HG03175 (cell line): ENCODE results near the gene MTHFSD.

Experiments
- ATAC-seq: cut with Tn5 transposase; IDR thresholded peaks from one replicate; pipeline ENCODE4 v1.9.1; 2021; ENCODE audit warnings: mild to moderate bottlenecking, moderate library complexity; ENCODE audit not compliant: unreplicated experiment

Gene MTHFSD

DNA sequence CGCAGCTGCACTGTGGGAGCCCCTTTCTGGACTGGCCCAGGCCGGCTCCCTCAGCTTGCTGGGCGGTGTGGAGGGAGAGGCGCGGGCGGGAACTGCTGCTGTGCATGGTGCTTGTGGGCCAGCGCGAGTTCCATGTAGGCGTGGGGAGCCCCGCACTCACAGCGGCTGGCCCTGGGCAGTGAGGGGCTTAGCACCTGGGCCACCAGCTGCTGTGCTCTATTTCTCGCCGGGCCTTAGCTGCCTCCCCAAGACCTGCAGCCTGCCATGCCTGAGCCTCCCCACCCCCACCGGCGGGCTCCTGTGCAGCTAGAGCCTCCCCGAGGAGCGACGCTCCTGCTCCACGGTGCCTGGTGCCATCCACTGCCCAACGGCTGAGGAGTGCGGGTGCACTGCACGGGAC lies 1.7 kb downstream of the MTHFSD start:
- ATAC-seq = no peak

DNA sequence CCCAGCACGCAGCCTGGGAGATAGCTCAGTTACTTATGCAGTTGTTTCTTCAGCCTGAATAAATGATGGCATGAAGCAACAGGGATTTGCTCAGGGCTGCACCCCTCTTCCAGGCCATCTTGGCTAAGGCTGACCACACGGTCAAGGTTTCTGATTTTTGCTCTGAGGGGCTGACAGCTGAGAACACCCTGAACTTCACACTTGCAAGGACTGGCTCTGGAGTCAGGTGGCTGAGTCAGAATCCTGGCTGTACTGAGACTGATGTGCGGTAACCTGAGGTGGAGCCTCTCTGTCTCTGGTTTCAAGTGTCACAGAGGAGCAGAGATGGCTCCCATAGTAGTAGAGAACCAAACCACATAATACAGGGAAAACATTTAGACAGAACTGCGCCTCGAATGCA lies 4.8 kb downstream of the MTHFSD start:
- no peak for ATAC-seq

DNA sequence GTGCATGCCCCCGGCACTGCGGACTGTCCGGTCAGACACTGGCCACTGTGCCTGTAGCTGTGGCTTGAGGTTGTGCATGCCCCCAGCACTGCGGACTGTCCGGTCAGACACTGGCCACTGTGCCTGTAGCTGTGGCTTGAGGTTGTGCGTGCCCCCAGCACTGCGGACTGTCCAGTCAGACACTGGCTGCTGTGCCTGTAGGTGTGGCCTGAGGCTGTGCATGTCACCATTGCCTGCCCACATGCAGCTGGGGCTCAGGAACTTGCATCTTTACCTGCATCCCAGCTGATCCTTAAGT lies 5.2 kb downstream of the MTHFSD start:
- no peak for ATAC-seq

DNA sequence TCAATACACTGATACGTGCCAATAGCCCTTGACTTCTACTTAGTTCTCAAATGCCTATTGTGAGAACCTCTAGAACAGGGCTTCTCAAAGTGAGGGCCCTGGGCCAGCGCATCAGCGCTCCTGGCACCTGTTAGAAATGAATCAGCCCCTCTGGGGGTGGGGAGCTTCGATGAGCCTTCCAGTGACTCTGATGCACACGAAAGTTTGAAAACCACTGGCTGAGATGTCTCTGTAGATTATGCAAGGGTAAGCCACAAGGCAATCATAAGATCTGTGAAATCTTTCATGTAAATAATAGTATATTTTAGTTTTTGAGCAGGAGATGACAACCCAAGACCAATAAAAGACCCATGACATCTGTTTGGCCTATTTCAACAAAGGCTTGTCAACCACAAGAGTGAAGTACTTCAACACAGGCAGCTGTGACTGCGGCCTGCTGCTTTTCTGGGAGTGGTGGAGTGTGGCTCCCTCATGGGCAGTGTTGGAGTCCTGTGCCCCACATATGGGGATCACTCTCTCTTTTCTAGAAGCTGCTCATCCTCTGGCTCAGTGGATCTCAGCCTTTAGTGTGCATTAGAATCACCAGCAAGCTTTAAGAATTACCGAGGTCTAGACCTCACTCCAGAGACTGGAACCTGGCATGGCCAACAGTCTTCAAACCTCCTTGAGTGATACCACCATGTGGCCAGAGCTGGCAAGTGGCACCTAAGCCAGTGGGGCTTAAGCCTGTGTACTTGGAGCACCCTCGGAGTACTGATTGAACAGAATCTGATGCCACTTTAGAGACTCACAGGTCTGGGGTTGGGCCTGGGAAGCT lies 5.8 kb downstream of the MTHFSD start:
- ATAC-seq = no peak

DNA sequence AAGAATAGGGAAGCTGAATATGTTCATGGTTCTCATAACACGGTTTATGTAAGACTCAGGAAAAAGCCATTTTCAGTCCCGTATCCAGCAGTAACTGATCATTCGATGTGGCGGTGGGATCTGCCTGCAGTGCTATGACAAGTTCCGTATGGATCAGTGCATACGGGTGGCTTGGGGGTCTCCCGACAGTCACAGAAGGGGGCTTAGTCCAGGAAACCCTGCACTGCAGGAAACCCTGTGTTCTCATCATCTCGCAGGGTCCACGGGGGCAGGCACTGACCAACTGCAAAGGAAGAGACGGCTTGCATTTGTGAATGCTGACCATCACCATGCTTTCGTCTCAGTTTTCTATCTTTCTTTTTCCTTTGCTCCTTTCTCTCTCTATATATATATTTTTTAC lies 7.7 kb downstream of the MTHFSD start:
- no peak for ATAC-seq

DNA sequence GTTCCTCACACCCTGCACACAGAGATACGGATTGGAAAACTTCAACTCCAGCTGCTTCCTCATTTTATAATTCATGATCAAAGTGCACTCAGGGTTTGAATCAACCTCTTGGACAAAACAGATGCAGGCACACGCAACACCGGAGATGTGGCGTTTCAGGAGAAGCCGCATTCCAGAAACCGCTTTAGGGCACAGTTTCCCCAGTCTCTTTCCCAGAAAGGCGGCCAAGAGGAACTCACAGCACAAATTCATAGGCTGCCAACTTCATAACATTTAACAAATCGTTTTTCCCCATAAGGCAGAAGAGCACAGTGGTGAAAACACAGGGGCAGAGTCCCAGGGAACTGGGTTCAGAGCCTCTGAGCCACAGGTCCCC lies 8.4 kb downstream of the MTHFSD start:
- ATAC-seq = no peak

DNA sequence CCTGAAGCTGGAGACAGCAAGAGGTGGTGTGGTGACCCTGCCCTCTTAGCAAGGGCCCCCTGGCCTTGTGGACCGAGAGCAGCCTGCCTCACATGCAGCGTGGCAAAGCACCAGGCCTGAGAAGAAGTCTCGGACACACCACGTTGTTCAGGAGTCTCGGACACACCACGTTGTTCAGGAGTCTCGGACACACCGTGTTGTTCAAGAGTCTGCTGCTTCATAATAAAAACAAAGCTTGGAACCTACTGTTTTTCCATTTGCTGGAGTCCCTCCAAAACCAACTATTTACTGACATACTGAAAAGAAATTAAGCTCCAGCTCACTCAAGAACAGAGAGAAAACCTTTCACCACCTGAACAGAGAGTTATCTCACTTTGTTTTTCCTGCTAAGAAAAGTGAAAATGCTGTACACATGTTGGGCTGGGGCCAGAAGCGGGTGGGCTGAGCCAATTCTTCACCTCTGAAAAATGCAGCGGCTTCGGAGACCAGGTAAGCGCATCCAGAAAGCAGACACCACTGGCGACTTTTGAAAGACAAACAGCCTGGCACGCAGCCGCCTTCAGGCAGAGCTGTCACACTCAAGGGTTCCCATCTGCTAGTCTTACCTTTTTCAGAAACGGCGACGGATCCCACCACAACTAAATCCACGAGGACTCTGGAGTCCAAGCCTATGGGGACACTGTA lies 8.9 kb downstream of the MTHFSD start:
- no peak for ATAC-seq

DNA sequence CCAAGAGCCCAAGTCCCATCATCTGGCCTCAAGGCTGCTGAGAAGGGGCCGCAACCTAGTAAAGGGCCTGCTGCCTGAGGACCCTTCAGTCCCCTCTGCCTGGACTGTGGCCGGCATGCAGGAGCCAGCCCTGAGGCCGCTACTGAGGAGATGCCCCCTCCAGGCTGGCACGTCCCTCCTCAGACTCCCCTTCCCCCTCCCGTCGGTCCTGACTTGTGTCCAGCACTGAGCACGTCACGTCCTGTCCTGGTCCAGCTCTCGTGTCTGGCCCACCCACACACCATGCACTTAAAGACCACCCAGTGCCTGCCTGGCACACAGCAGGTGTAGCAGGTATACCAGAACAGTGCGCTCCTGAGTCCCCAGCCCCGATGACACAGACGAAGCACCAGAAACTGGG lies 9.6 kb downstream of the MTHFSD start:
- ATAC-seq = no peak

DNA sequence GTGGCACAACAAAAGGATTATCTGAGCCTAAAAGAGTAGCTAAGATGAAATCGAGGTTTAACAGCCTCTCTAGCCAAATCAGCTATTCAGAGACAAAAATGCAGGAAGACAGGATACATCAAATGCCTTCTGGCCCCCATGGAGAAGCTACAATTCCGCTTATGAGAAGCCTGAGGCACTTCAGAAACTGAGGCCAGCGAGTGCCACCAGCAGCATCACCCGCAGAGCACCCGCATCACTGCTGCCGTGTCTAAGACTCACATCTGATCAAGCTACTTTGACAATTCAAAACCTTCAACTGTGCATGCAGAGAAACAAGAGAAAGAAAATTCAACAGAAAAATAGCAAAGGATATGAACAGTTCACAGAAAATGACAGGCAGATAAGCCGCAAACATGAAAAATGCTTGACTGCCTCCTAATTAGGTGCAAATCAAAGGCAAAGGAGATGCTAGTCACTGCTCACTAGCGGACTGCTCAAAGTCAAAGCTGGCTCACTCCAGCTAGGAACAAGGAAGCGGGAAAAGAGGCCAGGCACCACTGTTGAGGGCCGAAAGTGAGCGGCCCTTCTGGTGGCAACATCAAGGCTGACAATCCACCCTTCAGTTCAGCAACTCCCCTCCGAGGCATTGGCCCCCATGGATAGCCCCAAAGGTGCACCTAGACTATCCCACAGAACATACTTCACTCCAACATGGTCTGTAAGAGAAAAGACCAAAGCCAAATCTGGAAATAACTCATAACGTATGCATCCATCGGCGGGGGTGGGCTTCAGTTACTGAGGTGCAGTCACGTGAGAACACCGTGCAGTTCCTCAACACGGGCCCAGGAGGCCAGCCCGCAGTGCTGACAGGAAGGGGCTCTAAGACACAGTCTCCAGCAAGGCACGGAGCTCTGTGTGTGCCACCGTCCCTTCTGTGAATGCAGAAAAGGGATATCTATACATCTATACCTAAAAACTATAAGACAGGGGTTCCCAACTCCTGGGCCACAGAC lies 12.0 kb downstream of the MTHFSD start:
- ATAC-seq = no peak

DNA sequence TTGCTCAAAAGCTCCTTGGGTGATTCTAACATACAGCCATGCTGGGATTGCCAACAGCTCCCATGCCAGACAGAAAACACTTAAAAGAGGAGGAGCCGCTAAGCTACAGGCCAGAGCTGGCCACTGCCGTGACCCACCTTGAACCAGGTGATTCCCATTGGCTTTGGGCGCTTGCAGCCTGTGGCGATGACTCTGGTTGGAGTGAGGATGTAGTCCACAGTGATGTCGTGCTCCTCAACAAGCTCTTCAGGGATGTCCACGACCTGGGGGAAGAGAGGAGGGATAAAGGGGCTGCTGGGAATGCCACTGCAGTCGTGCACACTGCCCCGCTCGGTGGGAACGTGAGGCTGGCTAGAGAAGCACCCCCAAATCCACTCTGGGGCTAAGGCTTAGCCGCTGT lies 13.5 kb downstream of the MTHFSD start:
- no peak for ATAC-seq

DNA sequence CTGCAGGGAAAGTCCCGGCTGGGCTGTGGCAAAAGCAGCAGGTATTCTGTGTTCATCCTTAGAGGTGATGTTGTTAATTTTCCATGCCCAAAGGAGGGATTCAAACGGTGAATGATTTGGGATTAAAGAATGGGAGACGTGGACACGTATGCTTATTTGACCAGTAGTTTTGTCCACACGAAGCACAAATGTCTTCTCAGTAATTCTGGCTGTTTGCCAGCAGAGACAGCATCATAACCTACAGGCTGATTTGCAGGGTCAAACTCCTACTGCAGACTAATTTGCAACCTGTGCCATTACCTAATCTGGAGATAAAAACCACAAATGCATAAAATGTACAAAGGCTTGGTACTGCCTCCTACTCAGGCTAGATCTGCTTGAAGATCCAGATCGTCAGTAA lies 14.1 kb downstream of the MTHFSD start:
- ATAC-seq = no peak

DNA sequence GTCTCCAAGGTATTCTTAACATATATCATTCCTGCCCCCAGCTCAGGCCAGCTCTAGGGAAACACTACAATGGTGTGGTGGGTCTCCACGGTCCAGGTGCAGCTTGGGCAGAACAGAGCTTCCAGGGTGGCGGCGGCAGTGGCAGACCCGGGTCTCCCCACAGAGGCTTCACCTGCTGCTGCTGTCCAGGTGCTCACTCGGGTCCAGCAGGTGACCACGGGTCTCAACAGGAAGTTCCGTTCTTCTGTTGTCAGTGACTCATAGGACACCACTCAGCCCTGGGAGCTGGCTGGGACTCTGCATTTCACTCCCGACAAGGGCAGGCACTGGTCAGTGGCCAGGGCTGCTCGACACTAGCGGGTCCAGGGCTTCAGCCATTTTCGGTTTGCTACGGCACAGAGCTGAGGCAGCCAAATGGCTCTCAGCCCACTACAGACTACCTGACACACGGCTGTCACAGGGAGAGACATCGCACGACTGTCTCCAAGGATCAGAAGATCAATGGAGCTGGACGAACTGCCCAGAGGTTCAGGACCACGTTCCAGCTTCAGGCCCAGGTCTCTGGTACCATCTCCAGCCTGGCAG lies 16.7 kb downstream of the MTHFSD start:
- ATAC-seq = no peak

DNA sequence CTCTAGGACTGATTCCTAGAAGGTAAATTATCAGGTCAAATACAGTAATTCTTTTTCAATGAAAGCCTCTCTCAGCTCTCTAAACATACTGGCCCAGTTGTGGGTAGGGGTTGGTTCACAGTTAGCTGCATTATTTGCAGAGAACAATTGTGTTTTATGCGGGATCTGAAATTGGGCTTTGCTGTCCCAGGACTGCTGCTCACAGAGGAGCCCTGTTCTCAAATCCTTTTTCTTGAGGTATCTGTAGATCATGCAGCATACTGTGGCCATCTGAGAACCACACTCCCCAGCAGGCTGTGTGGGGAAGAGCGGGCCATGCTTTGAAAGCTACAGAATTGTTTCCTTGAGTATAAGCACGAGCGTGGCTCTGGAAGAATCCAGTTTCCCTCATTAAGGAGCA lies 17.5 kb downstream of the MTHFSD start:
- no peak for ATAC-seq

DNA sequence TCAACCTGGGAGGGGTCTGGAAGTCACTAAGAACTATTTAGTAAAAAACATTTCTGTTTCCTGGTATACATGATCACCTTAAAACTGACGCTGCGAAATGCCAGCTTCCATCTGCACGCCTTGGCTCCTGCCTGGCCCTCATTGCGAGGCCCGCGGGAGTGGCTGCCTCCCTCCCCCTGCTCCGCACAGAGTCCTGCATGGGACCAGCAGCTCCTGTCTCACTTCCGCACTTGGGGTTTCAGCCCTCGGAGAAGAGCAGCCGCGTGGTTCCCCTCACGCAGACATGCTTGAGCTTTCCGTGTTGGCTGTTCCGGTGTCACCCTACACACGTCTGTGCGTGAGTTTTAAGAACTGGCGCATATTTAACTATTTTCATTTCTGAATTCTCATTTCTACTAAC lies 18.4 kb downstream of the MTHFSD start:
- no peak for ATAC-seq

DNA sequence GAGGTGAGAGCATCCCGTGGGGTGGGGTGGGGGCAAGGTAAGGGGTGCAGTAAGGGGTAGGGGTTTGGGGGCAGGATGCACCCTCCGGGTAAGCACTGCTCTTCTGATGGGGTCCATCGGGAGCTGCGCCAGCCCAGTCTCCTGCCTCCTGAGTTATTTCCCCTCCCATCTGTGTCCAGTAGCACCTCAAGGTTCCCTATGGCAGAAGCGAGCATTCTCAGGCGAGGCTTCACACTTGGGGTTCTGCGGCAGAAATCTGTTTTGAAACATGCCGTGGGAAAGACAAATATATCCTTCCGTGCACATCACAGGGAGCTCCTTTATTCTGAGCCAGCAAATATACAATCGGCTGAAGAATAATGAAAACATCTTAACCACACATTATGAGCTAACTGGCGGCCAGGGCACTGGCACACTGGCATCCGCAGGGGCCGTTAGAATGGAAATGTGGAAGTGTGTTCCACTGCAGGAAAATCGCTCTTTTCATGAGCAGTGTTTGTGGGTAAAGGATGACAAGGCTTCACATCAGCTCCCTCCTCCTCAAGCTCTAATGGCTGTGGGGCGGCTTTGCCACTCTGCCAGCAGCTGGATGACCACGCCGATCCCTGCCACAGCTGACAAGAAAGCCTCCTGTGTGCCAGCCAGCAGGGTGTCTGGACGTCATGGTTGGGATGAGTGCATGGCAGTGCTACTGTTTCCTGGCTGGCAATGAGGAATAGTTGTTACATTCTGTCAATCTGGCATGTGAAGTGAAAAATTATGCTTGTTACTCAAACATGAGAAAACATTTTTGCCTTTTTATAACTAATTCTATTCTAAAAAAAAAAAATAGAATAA lies 20.0 kb downstream of the MTHFSD start:
- ATAC-seq = no peak

DNA sequence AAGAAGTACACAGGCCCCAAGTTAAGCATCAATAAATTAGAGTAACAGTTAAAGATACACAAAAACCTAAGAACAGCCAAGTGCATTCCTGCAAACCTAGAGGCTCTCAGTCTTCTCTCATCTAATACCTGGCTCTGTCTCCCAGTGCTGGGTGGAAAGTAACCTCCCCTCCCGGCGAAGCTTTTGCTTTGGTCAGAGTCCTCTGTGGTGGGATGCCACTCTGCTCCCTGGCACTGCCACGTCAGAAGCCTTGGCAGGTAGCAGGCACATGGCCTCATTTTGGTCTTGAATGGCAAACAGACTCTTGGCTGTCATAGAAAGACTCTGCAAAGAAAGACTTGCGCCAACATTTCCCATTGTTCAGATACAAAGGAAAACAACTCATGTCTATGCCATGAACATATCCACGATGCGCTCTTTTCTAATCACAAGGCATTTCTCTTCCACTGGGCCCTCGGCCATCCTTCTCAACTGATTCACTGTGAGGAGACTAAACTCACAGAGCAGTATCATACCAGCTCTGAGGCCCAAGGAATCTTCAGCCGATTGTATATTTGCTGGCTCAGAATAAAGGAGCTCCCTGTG lies 21.2 kb downstream of the MTHFSD start:
- no peak for ATAC-seq

DNA sequence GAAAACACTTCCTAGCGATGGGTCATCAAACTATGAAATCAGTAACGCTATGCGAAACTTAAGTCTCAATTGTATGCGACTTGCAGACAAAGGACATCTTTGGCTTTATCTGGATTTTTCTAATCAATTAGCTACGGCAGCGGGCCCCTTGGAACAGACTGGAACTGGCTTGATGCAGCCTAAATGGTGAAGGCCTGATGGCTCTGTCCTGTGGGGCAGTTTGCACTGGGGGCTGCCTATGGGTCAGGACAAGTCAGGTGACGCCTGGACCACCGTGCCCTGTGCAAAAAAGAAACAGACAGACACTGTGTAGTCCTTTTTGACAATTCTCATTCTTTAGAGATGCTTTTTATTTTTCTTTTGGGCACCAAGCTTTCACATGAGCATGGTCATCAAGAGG lies 22.0 kb downstream of the MTHFSD start:
- ATAC-seq = no peak

DNA sequence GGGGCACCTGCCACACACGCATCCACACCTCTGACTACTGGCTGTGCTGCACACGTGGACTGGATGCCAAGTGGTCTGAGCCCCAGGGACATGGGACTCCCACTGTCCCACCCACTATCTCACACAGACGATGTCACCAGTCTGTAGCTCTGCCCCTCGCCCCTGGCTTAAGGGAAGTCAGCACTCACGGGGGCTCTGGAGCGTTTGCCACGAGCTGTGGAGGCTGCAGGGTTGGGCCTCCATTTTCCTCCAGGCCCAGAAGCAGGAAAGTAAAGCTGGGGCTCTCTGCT lies 22.6 kb downstream of the MTHFSD start:
- ATAC-seq = no peak

DNA sequence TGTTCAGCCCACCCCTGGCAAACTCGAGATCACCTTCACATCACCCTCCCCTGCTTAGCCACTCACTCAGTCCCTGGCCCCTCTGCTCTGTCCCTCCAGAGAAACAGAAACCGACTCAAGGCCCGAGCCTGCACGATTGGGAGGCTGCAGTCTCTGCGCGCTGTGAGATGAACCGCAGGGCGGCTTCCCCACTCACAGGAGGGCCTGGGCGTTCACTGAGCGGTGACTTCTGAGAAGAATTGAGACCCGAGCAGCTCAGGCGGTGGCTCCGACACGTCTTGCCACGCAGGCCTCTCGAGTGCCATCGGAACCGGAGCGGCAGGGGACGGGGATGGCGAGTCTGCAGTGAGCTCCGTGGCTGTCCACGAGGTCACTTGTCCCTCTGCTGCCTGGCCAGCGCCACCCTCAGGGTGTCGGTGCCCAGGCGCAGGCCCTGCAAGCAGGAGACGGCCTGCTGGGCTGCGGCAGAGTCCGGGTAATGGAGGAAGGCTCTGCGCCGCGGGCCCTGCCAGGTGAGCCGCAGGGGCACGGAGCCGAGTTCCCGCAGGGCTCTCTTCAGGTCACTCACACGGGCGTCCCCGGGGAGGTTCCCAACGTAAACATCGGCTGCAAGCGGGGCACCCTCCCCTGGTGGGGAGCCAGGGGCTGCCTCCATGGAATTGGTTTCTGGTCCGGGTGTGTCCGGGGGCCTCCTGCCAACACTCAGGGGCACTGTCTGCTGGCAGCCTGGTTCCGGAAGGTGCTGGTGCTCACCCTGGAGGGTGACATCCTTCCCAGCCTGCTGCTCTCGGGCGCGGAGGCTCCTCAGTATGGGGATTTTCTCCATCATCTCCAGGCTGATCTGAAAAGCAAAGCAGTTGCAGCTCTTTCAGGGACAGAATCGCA lies 23.2 kb downstream of the MTHFSD start:
- ATAC-seq = no peak
